Cardiac muscle cell (in vitro differentiated cells and primary cell): Measurements from ENCODE around the gene EXOC1. TPM values are rescaled to one million over a fixed set of nuclear protein-coding genes. Genes with fewer than 3 reads are reported as not detected.
"Not testable (repeated sequence)": the region's sequence is repeated elsewhere in the genome, so short reads cannot be mapped to it uniquely, and the experiment has no call there.

ENCODE experiments used
- DNase-seq, 2 donors: peaks; one replicate each; pipeline versions ENCODE4 v3.0.0 to v3.0.0-alpha.2; 2010 to 2017; ENCODE audit warnings: low read depth in 1 of 2, low spot score in 1 of 2
- H3K27ac ChIP-seq: fragments of 200-600 bp; sonication (generic); 2 replicates; pipeline ENCODE4 v1.5.1; 2016
- H3K27me3 ChIP-seq: fragments of 200-600 bp; sonication (generic); 2 replicates; pipeline ENCODE4 v1.6.0; 2016; ENCODE audit warnings: control low read depth
- H3K36me3 ChIP-seq: fragments of 200-600 bp; sonication (generic); 2 replicates; pipeline ENCODE4 v1.5.1; 2016; ENCODE audit warnings: control low read depth
- H3K4me1 ChIP-seq: fragments of 200-600 bp; sonication (generic); 2 replicates; pipeline ENCODE4 v1.8.1; 2017; ENCODE audit warnings: low read depth, mild to moderate bottlenecking, mixed run types
- H3K4me3 ChIP-seq: fragments of 200-600 bp; sonication (generic); 2 replicates; pipeline ENCODE4 v1.5.1; 2016; ENCODE audit warnings: mild to moderate bottlenecking
- H3K9me3 ChIP-seq: fragments of 200-600 bp; sonication (generic); 2 replicates; pipeline ENCODE4 v1.5.1; 2017; ENCODE audit warnings: low read depth, mild to moderate bottlenecking, control low read depth
- CTCF ChIP-seq: IDR thresholded peaks from 2 replicates; pipeline ENCODE4 v1.5.1; 2012; ENCODE audit warnings: low read depth, mild to moderate bottlenecking, low read length
- polyA plus RNA-seq: library from polyadenylated mRNA; unstranded; fragments of >200 nt; fragmentation: Nextera tagmentation; extraction: Ambion mirVana; gene quantifications from 2 replicates; pipeline ENCODE4 v1.2.1, GENCODE V29; 2016
- total RNA-seq: library from RNA; depleted of rRNA; stranded (reverse); fragments of >200 nt; gene quantifications from 2 replicates; pipeline ENCODE4 v1.2.3, GENCODE V29; 2016

Gene EXOC1
- total and polyA plus RNA-seq, 2 experiments from 2014 or later: 17.9 to 27.6 TPM

GRCh38 chr4:55931833-55932232 lies 78.4 kb downstream of the EXOC1 start:
- H3K27ac ChIP-seq: no peak overlapping the region

GRCh38 chr4:55932511-55932910 lies 79.1 kb downstream of the EXOC1 start:
- no peaks in the 10 kb centered on the region for H3K27me3 ChIP-seq
- no peak for DNase-seq
- H3K36me3 ChIP-seq: no peaks in the 10 kb centered on the region
- no peaks in the 10 kb centered on the region for H3K4me1 ChIP-seq
- no peaks in the 10 kb centered on the region for H3K9me3 ChIP-seq
- H3K4me3 ChIP-seq: no peak overlapping the region
- H3K27ac ChIP-seq: no peak overlapping the region
- no peak for TF ChIP-seq CTCF

More at GRCh38 chr4:55931833-55932232, 78.4 kb downstream of the EXOC1 start:
- no peaks in the 10 kb centered on the region for H3K9me3 ChIP-seq
- no peaks in the 10 kb centered on the region for H3K4me1 ChIP-seq
- no peaks in the 10 kb centered on the region for H3K36me3 ChIP-seq
- no peak for TF ChIP-seq CTCF
- no peaks in the 10 kb centered on the region for H3K27me3 ChIP-seq
- peak in 1 of 2 donors; percentile 59 for DNase-seq
- H3K4me3 ChIP-seq: no peak overlapping the region

DNA sequence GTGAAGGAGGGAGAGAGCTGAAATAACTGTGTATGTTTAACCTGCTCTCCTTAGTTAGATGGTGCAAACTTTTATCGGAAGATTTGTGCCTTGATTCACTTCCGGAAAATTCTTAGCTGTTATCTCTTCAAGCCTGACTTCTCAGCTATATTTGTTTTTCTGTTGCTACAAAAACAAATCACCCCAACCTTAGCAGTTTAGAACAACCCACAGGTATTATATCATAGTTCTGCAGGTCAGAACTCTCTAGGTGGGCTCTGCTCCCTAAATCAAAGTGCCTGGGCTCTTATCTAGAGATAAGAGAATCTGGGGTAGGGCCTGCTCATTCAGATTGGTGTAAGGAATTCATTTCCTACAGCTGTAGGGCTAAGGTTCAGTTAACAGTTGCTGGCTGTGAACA lies 80.2 kb downstream of the EXOC1 start:
- Histone ChIP-seq H3K36me3 (no peaks in the 10 kb centered on the region), H3K9me3 (no peaks in the 10 kb centered on the region), H3K27ac (no peak overlapping the region), H3K27me3 (no peaks in the 10 kb centered on the region), H3K4me3 (no peak overlapping the region), H3K4me1 (no peaks in the 10 kb centered on the region)
- TF ChIP-seq CTCF: no peak
- no peak for DNase-seq

DNA sequence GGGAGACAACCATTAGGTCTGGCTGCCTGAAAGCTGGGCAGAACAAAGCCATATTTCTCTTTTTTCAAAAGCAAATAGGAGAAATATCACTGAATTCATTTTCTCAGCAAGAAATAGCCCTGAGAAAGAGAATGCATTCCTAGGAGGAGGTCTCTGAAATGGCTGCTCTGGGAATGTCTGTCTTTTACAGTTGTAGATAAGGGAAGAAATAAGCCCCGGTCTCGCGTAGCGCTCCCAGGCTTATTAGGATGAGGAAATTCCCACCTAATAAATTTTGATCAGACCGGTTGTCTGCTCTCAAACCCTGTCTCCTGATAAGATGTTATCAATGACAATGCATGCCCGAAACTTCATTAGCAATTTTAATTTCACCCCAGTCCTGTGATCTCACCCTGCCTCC lies 82.5 kb downstream of the EXOC1 start:
- not testable (repeated sequence) for H3K27ac ChIP-seq, H3K27me3 ChIP-seq, DNase-seq, H3K9me3 ChIP-seq, H3K4me1 ChIP-seq, H3K36me3 ChIP-seq, H3K4me3 ChIP-seq

- no peak overlapping the region for H3K27ac ChIP-seq
- no peaks in the 10 kb centered on the region for H3K9me3 ChIP-seq
- TF ChIP-seq CTCF: no peak
- H3K36me3 ChIP-seq: no peaks in the 10 kb centered on the region
- no peak overlapping the region for H3K4me3 ChIP-seq
- DNase-seq: no peak
- H3K4me1 ChIP-seq: no peaks in the 10 kb centered on the region
- no peaks in the 10 kb centered on the region for H3K27me3 ChIP-seq
Measured at GRCh38 chr4:55938481-55938880, 85.0 kb downstream of the EXOC1 start.

- Histone ChIP-seq H3K27me3 (no peaks in the 10 kb centered on the region), H3K4me1 (no peaks in the 10 kb centered on the region), H3K9me3 (no peaks in the 10 kb centered on the region), H3K27ac (no peak overlapping the region), H3K4me3 (no peak overlapping the region), H3K36me3 (no peaks in the 10 kb centered on the region)
- TF ChIP-seq CTCF: no peak
- DNase-seq: no peak
Measured at GRCh38 chr4:55939421-55939820, 86.0 kb downstream of the EXOC1 start.
